Sigmoid colon (tissue), 4 donors: ENCODE measurements around the gene AP1AR.

Source experiments
- EP300 ChIP-seq, 4 donors: sonication (generic); formaldehyde crosslinking; IDR thresholded peaks; one replicate each; pipeline ENCODE4 v1.6.1; 2017; ENCODE audit warnings: antibody characterized with exemption in 4 of 4
- POLR2AphosphoS5 ChIP-seq, 4 donors: sonication (generic); formaldehyde crosslinking; IDR thresholded peaks; one replicate each; pipeline ENCODE4 v1.6.1; 2017; ENCODE audit warnings: antibody characterized with exemption in 4 of 4
- TF ChIP-seq, protein P1 (sequence below), 4 experiments: fragments of 450-650 bp in 3 of 4; fragments of 200-600 bp in 1 of 4; IDR thresholded peaks; one replicate each; pipeline ENCODE4 v1.5.1; 2016 to 2019; ENCODE audit warnings: antibody characterized with exemption in 4 of 4, mild to moderate bottlenecking in 3 of 4, moderate library complexity in 2 of 4

DNA sequence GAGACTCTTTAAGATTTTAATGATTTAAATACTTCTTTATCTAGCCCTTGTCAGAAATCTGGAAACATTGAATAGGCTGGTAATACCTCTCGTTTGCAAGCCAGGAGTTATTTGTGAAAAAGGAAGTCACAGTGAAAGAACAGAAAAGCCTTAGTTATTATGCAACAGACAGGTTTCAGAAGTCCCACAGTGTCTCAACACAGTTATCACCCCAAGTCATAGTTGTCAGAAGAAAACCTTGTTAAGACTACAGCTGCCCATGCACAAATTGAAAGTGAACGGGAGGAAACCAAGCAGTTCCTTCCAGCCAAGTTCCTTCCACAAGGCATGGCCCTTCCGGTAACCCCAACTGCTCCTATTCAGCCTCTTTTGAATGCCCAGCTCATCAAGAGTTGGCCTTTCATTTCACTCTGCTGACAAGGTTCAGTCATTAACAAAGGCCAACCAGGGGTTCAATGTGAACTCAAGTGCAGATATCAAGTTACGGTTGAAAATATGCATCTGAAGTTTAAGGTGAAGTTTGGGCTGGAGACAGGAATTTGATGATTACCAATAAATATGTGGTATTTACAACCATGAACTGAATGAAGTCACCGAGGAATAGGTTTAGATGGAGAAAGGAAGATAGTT lies 81.1 kb downstream of the AP1AR start:
- TF ChIP-seq, protein P1, sequence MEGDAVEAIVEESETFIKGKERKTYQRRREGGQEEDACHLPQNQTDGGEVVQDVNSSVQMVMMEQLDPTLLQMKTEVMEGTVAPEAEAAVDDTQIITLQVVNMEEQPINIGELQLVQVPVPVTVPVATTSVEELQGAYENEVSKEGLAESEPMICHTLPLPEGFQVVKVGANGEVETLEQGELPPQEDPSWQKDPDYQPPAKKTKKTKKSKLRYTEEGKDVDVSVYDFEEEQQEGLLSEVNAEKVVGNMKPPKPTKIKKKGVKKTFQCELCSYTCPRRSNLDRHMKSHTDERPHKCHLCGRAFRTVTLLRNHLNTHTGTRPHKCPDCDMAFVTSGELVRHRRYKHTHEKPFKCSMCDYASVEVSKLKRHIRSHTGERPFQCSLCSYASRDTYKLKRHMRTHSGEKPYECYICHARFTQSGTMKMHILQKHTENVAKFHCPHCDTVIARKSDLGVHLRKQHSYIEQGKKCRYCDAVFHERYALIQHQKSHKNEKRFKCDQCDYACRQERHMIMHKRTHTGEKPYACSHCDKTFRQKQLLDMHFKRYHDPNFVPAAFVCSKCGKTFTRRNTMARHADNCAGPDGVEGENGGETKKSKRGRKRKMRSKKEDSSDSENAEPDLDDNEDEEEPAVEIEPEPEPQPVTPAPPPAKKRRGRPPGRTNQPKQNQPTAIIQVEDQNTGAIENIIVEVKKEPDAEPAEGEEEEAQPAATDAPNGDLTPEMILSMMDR (IDR thresholded peaks at IDR 0.05) = no peak
- no peak for TF ChIP-seq POLR2AphosphoS5 (IDR thresholded peaks at IDR 0.05)
- TF ChIP-seq EP300 (IDR thresholded peaks at IDR 0.05) = no peak
